GM20431 (cell line): ENCODE measurements around the gene KRT85.
"Not testable (repeated sequence)": the region's sequence is repeated elsewhere in the genome, so short reads cannot be mapped to it uniquely, and the experiment has no call there.

ENCODE experiments used
- in situ Hi-C: fragments of 300-500 bp; cut with MseI, MboI; formaldehyde crosslinking; loops from one replicate; pipeline ENCODE4 v1.15.0; 2020; ENCODE audit warnings: low sequenced_read_pairs; ENCODE audit not compliant: unreplicated experiment

KRT85 gene

GRCh38 chr12:52355176-52355575 lies 12.1 kb downstream of the KRT85 start:
- in situ Hi-C loops, result loop anchor here (25.0 kb wide), 1 partner anchor 632 kb away; no protein-coding TSS in a partner anchor

DNA sequence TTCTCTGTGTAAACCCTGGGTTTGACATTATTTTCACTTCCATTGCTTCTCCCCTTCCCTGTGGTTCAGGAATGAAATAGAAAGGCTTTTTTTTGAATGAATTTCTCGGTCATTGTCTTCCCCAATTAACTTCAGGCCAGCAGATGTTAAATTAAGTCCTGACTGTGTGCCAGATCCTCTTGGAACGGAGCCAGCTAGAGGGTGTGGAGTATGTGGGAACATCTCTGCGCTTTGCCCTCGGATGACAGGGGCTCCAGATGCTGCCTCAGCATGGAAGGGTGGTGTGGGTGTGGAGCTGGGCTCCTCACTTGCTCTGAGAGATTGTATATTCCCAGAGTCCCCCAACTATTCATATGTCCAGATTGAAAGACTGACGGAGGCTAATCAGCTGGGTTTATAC lies 13.1 kb downstream of the KRT85 start:
- in situ Hi-C loops, result loop anchor here (25.0 kb wide), 1 partner anchor 633 kb away; no protein-coding TSS in a partner anchor

DNA sequence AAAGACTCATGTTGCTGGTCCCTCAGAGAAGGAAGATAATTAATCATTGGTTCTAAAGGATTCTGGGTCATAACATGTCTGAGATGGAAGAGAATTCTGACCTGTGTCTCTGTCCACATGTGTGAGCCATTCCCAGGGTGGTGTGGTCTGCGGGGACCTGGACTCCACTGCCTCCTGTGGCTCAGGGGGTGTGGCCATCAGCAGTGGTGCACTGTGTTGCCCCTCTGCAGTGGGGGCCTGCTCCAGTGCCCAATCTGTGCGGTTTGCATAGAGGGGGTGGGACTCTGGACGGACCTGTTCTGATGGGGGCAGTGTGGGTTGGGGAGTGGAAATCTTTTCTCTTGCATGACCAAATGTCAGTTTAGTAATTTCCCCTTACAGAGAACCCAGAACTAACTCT lies 13.5 kb downstream of the KRT85 start:
- in situ Hi-C loops, result loop anchor here (25.0 kb wide), 1 partner anchor 634 kb away; no protein-coding TSS in a partner anchor

DNA sequence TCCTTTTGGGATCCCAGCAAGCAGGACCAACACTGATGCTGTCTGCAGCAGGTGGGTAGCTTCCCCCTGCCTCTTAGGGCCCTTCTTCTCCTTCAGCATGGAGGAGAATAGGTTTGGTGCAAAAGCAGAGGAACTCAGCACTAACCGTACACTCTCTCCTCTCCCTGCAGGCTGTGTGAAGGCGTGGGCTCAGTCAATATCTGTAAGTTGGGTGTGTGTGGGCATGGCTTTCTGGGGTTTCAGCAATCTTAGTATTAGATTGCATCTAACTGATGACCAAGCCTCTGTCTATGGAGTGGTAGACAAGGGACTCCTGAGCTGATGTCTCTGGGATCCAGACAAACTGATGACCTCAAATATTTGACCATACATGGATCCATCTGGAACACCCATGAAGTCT lies 14.3 kb downstream of the KRT85 start:
- in situ Hi-C loops, result loop anchor here (25.0 kb wide), 1 partner anchor 634 kb away; no protein-coding TSS in a partner anchor

DNA sequence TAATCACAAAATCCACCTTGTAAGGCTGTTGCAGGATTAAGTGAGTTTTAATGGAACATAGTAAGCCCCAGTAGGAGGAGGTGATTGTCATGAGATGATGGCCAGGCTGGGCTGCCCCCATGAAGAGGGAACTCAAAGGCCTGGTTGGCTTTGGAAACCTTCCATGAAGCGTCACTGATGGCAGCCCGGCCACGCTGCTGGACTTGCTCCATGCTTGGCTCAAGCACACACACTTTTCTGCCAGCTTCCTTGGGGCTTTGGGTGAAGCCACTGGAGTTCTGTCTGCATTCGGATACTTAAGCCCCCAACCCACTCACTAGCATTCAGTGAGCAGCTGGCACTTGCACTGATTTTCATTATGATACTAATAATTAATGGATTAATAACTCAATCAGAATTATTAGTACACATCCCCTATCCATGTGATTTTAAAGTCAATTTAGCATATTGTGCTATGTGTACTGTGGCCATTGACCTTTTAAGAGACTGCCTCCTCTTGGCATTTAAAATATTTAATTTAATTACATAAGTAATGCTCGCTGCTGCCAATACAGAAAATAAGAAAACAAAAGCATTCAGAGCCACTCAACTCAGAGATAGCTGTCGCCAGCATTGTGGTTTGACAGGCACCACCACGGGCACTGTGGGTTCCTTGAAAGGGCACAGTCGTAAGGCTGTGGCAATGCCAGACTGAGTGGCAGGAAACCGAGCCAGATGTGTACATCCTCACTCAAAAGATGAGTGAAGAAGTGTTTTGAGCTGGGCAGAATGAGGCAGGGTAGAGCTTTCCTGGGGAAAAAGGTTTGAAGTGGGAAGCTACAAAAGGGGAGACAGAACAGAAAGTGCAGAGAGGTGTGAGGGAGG lies 15.9 kb downstream of the KRT85 start:
- in situ Hi-C loops, result loop anchor here (25.0 kb wide), 1 partner anchor 636 kb away; no protein-coding TSS in a partner anchor

- in situ Hi-C loops, result loop anchor here (25.0 kb wide), 1 partner anchor 637 kb away; no protein-coding TSS in a partner anchor
Measured at GRCh38 chr12:52350786-52351185, 16.5 kb downstream of the KRT85 start.

- in situ Hi-C loops, result loop anchor here (25.0 kb wide), 1 partner anchor 637 kb away; no protein-coding TSS in a partner anchor
Measured at GRCh38 chr12:52350021-52350620, 17.2 kb downstream of the KRT85 start.

DNA sequence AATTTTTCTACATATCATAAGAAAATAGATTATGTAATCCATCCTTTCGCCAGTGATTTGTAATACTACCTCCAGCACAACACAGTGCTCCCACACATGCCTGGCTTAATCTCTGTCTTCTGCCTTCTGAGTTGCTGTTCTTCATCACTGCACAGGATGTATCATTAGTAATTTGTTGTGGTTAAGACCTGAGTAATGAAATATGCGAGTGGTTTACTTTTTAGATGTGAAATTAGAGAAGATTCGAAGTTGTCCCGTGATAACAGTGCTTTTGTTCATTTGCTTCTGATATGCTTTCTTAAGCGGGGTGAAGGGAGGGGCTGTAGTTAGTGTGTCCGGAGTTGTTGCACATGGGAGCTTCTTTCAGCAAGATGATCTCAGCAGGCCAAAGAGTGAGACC lies 18.1 kb downstream of the KRT85 start:
- in situ Hi-C loops, result no loop called here

- in situ Hi-C loops, result no loop called here
Measured at GRCh38 chr12:52347551-52348510, 19.4 kb downstream of the KRT85 start.

DNA sequence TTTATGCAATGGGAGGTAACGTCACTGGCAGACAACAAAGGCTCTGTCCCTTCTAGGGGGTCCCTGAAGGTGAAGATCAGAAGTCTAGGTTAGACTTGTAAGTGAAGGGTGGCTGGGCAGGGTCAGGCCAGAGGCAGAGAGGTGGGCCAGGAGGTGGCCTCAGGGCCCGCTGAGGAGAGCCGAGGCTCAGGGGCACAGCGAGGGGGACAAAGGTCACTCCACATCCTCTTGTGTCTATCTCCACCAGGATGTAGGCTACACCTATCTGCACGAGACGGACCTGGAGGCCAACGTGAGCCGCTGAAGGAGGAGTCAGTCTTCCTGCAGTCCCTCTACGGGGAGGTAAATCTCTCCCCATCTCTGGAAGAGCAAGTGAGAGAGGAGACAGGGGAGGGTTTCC lies 20.3 kb downstream of the KRT85 start:
- in situ Hi-C loops, result no loop called here

DNA sequence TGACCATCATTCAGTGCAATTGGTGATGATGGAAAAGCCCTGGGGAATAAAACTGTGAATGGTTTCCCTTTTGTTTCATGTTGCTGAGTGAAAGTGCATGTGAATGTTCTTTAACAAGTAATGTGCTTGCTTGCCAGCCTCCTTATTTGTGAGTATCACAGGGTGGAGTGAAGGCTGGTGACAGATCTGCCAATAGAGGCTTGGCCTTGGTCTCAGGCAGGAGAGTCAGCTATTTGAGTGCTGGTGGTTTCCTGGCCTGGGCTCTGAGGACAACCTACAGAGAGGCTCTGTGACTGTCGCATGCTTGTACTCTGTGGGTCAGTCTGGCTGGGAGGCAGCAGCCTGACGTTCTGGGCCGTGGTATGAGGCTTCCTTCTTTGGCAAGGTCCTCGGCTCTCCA lies 20.7 kb downstream of the KRT85 start:
- in situ Hi-C loops, result no loop called here

- in situ Hi-C loops, result not testable (repeated sequence)
Measured at GRCh38 chr12:52345041-52345440, 22.2 kb downstream of the KRT85 start.

DNA sequence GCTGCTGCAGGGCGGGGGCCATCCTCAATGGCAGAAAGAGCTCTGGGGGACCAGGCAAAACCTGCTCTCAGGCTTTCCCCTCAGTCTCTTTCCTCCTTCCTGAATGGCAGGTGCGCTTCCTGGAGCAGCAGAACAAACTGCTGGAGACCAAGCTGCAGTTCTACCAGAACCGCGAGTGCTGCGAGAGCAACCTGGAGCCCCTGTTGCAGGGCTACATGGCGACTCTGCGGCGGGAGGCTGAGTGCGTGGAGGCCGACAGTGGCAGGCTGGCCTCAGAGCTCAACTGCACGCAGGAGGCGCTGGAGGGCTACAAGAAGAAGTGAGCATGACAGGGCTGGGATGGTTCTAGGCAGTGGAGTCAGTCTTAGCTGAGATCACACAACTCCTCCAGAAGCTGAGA lies 23.2 kb downstream of the KRT85 start:
- in situ Hi-C loops, result no loop called here

DNA sequence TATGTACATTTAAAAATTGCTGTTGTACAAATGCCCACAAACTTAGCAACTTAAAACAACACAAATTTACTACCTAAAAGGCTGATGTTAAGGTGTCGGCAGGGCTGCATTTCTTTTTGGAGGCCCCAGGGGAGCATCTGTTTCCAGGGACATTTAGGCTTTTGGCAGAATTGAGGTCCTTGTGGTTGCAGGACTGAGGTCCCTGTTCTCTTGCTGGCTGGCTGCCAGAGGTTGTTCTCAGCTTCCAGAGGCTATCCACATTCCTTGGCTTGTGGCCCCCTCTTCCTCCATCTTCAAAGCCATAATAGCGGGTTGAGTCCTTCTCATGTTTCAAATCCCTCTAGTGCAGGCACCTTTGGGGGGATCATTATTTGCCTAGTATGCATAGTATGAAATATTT lies 23.7 kb downstream of the KRT85 start:
- in situ Hi-C loops, result no loop called here

GRCh38 chr12:52342781-52343490 lies 24.3 kb downstream of the KRT85 start:
- in situ Hi-C loops, result no loop called here

GRCh38 chr12:52341066-52341580 lies 26.2 kb downstream of the KRT85 start:
- in situ Hi-C loops, result no loop called here

- in situ Hi-C loops, result no loop called here
Measured at GRCh38 chr12:52338241-52338960, 28.9 kb downstream of the KRT85 start.

GRCh38 chr12:52337054-52337453 lies 30.2 kb downstream of the KRT85 start:
- in situ Hi-C loops, result no loop called here

GRCh38 chr12:52336641-52337040 lies 30.6 kb downstream of the KRT85 start:
- in situ Hi-C loops, result no loop called here
